Neuronal stem cell (in vitro differentiated cells): ENCODE data around the gene GABRB2.

Experiments
- DNase-seq: peaks from one replicate; pipeline ENCODE4 v3.0.0-alpha.2; 2013; ENCODE audit warnings: low spot score
- H2AFZ ChIP-seq: one replicate; pipeline ENCODE4 v1.6.1; 2013; ENCODE audit warnings: mild to moderate bottlenecking, low read length, inconsistent platforms
- H2AK5ac ChIP-seq: 2 replicates; pipeline ENCODE4 v1.6.1; 2013; ENCODE audit warnings: low read depth, mild to moderate bottlenecking, inconsistent platforms, low read length, moderate library complexity, mixed read lengths
- H2BK120ac ChIP-seq: 2 replicates; pipeline ENCODE4 v1.6.1; 2013; ENCODE audit warnings: low read depth, mild to moderate bottlenecking, inconsistent platforms, low read length, moderate library complexity, mixed read lengths
- H2BK12ac ChIP-seq: one replicate; pipeline ENCODE4 v1.6.1; 2013; ENCODE audit warnings: low read length, inconsistent platforms
- H2BK15ac ChIP-seq: 2 replicates; pipeline ENCODE4 v1.6.1; 2013; ENCODE audit warnings: mild to moderate bottlenecking, low read length, inconsistent platforms, mixed read lengths
- H2BK5ac ChIP-seq: one replicate; pipeline ENCODE4 v1.6.1; 2013; ENCODE audit warnings: inconsistent platforms, mild to moderate bottlenecking, low read length, moderate library complexity
- H3K14ac ChIP-seq: one replicate; pipeline ENCODE4 v1.6.1; 2013; ENCODE audit warnings: low read length, inconsistent platforms
- H3K18ac ChIP-seq: 2 replicates; pipeline ENCODE4 v1.6.1; 2013; ENCODE audit warnings: low read length, inconsistent platforms
- H3K23ac ChIP-seq: 2 replicates; pipeline ENCODE4 v1.6.1; 2013; ENCODE audit warnings: low read depth, mild to moderate bottlenecking, mixed read lengths, low read length, inconsistent platforms; ENCODE audit not compliant: poor library complexity
- H3K27ac ChIP-seq: replicated peaks from 3 replicates; pipeline ENCODE4 v1.5.1; 2013; ENCODE audit warnings: low read length, inconsistent platforms
- H3K27me3 ChIP-seq, 3 experiments: 2 replicates each; pipeline ENCODE4 v1.6.1; 2013; ENCODE audit warnings: low read length in 3 of 3, mild to moderate bottlenecking in 2 of 3, inconsistent platforms in 1 of 3, low read depth in 1 of 3, mixed read lengths in 1 of 3, moderate library complexity in 1 of 3; ENCODE audit not compliant: control insufficient read depth in 3 of 3, insufficient read depth in 3 of 3
- H3K36me3 ChIP-seq, 2 donors: replicated peaks in 1 of 2; 2 replicates each; pipeline ENCODE4 v1.6.1; 2013; ENCODE audit warnings: low read length in 2 of 2; ENCODE audit not compliant: control insufficient read depth in 2 of 2, insufficient read depth in 2 of 2
- H3K4ac ChIP-seq: 2 replicates; pipeline ENCODE4 v1.6.1; 2013; ENCODE audit warnings: inconsistent platforms, mild to moderate bottlenecking, low read length, moderate library complexity
- H3K4me1 ChIP-seq, 2 donors: 1 replicate in 1 of 2; 2 replicates in 1 of 2; pipeline ENCODE4 v1.6.1; 2013; ENCODE audit warnings: low read length in 2 of 2, low read depth in 1 of 2; ENCODE audit not compliant: control insufficient read depth in 2 of 2, insufficient read depth in 1 of 2
- H3K4me2 ChIP-seq: one replicate; pipeline ENCODE4 v1.6.1; 2013; ENCODE audit warnings: mild to moderate bottlenecking, low read length, inconsistent platforms; ENCODE audit not compliant: insufficient read depth, poor library complexity, severe bottlenecking
- H3K4me3 ChIP-seq, 2 donors: 2 replicates each; pipeline ENCODE4 v1.5.1; 2013; ENCODE audit warnings: low read length in 2 of 2, mild to moderate bottlenecking in 2 of 2, inconsistent platforms in 1 of 2, moderate library complexity in 1 of 2
- H3K79me1 ChIP-seq: one replicate; pipeline ENCODE4 v1.6.1; 2013; ENCODE audit warnings: low read depth, mild to moderate bottlenecking, inconsistent platforms, low read length, moderate library complexity
- H3K9ac ChIP-seq: one replicate; pipeline ENCODE4 v1.6.1; 2013; ENCODE audit warnings: mild to moderate bottlenecking, low read depth, low read length, inconsistent platforms; ENCODE audit not compliant: poor library complexity
- H3K9me3 ChIP-seq, 2 donors: replicated peaks in 1 of 2; 2 replicates each; pipeline versions ENCODE3 to v1.6.1; 2013; ENCODE audit warnings: low read length in 2 of 2, mild to moderate bottlenecking in 2 of 2, inconsistent platforms in 1 of 2, low read depth in 1 of 2, mixed read lengths in 1 of 2, moderate library complexity in 1 of 2; ENCODE audit not compliant: control insufficient read depth in 2 of 2, insufficient read depth in 1 of 2
- H4K8ac ChIP-seq: one replicate; pipeline ENCODE4 v1.6.1; 2013; ENCODE audit warnings: low read depth, mild to moderate bottlenecking, inconsistent platforms, low read length, moderate library complexity
- H4K91ac ChIP-seq: one replicate; pipeline ENCODE4 v1.6.1; 2013; ENCODE audit warnings: low read length, low read depth, mild to moderate bottlenecking, inconsistent platforms; ENCODE audit not compliant: poor library complexity
- WGBS, 2 donors: extraction: QIAGEN DNeasy Blood & Tissue Kit; methylation state at CpG; one replicate each; pipeline ENCODE4 v1.1.7; 2013; ENCODE audit warnings: missing lambda C conversion rate in 2 of 2, mixed read lengths in 1 of 2; ENCODE audit not compliant: insufficient read length in 2 of 2, insufficient replicate concordance in 1 of 2; ENCODE audit errors: extremely low coverage in 2 of 2; 5-methylcytosine and 5-hydroxymethylcytosine counted together

GABRB2 gene

GRCh38 chr5:161400583-161400982, 145.9 kb downstream of the GABRB2 start:
- no peak overlapping the region for H4K91ac ChIP-seq
- H2BK5ac ChIP-seq, result no peak overlapping the region
- H4K8ac ChIP-seq, result no peak overlapping the region
- no CpG with 5 or more reads among the region's 4 CpGs for WGBS, 2 donors
- no peaks in the 10 kb centered on the region for H3K36me3 ChIP-seq
- H3K14ac ChIP-seq, result no peak overlapping the region
- no peak overlapping the region for H2BK15ac ChIP-seq
- H3K4ac ChIP-seq, result no peak overlapping the region
- H3K9ac ChIP-seq, result no peak overlapping the region
- no peak overlapping the region for H3K27ac ChIP-seq
- no peaks in the 10 kb centered on the region for H3K9me3 ChIP-seq
- no peak overlapping the region for H3K4me2 ChIP-seq
- H3K4me1 ChIP-seq, result no peaks in the 10 kb centered on the region
- peaks cover 0 to 16% (median 0%) of the 10 kb centered on the region in 3 experiments for H3K27me3 ChIP-seq
- no peak overlapping the region for H3K23ac ChIP-seq
- no peak for DNase-seq
- no peak overlapping the region for H2AFZ ChIP-seq
- H2AK5ac ChIP-seq, result no peak overlapping the region
- H3K79me1 ChIP-seq, result no peaks in the 10 kb centered on the region
- H2BK120ac ChIP-seq, result no peak overlapping the region
- no peak overlapping the region for H3K18ac ChIP-seq
- no peak overlapping the region for H2BK12ac ChIP-seq
- H3K4me3 ChIP-seq, result no peak overlapping the region

DNA sequence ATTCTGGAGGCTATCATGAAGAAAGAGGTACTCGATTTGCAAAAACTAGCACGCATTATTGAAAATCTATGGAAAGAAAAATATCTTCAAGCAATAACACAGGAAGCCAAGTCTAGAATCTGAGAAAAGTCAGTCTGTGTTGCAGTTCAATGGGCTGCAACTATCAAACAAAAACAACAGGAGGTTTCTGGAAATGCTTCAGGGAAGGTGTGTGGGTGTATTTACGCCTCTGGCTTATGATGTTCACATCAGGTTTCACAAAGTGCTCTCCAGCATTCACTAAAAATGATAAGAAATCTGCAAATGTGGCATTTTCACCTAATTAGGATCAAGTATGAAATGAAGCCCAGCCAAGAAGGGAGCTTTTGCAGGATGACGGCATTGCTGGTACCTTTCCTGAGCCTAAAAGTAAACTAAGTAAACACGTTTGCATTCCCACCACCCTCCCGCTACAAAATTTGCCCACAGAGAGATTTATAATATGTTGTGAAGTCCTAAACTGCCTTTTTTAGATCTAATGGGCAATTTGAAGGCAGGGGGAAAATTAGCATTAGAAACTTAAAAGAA, 146.4 kb downstream of the GABRB2 start:
- no CpG with 5 or more reads among the region's 6 CpGs for WGBS, 2 donors
- Histone ChIP-seq H2BK12ac (no peak overlapping the region), H3K27me3 (peaks cover 0 to 16% (median 0%) of the 10 kb centered on the region in 3 experiments)

DNA sequence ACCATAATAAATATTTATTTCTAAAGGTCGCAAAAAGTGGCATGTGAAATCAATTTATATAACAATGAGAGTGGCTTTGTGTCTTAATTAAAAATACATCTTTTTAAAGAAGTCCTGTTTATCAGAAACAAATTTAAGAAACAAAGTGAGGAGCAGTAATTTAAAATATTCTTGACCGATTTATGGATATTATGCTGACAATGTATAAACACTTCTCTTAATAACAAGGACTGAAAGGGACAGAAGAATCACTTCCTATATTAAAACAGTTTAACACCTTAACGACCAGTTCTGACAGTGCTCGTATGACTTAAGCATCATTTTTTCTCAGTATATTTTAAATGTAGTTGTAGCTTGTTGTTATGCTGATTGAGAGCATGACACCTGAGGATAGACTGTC, 149.1 kb downstream of the GABRB2 start:
- H3K23ac ChIP-seq, result no peak overlapping the region
- no peak overlapping the region for H3K27ac ChIP-seq
- H4K8ac ChIP-seq, result no peak overlapping the region
- no peak overlapping the region for H3K9ac ChIP-seq
- H3K4ac ChIP-seq, result no peak overlapping the region
- no peaks in the 10 kb centered on the region for H3K9me3 ChIP-seq
- no peak overlapping the region for H3K14ac ChIP-seq
- no peak overlapping the region for H2BK12ac ChIP-seq
- H2BK5ac ChIP-seq, result no peak overlapping the region
- no CpG with 5 or more reads among the region's 4 CpGs for WGBS, 2 donors
- no peak overlapping the region for H2BK120ac ChIP-seq
- no peak overlapping the region for H3K18ac ChIP-seq
- no peaks in the 10 kb centered on the region for H3K79me1 ChIP-seq
- peaks cover 0 to 12% (median 0%) of the 10 kb centered on the region in 3 experiments for H3K27me3 ChIP-seq
- no peak overlapping the region for H2AFZ ChIP-seq
- no peak for DNase-seq
- no peak overlapping the region for H2BK15ac ChIP-seq
- no peaks in the 10 kb centered on the region for H3K36me3 ChIP-seq
- H4K91ac ChIP-seq, result no peak overlapping the region
- no peaks in the 10 kb centered on the region for H3K4me1 ChIP-seq
- H3K4me2 ChIP-seq, result no peak overlapping the region
- no peak overlapping the region for H3K4me3 ChIP-seq
- no peak overlapping the region for H2AK5ac ChIP-seq

More for the DNA sequence above, 146.4 kb downstream of the GABRB2 start:
- H2AK5ac ChIP-seq, result no peak overlapping the region
- H3K14ac ChIP-seq, result no peak overlapping the region
- no peak overlapping the region for H3K4me2 ChIP-seq
- no peak overlapping the region for H4K91ac ChIP-seq
- no peak overlapping the region for H3K4me3 ChIP-seq
- no peaks in the 10 kb centered on the region for H3K36me3 ChIP-seq
- no peaks in the 10 kb centered on the region for H3K4me1 ChIP-seq
- no peak overlapping the region for H2BK120ac ChIP-seq
- H3K9me3 ChIP-seq, result no peaks in the 10 kb centered on the region
- H3K23ac ChIP-seq, result no peak overlapping the region
- H3K4ac ChIP-seq, result no peak overlapping the region
- H3K79me1 ChIP-seq, result no peaks in the 10 kb centered on the region
- no peak for DNase-seq
- no peak overlapping the region for H3K9ac ChIP-seq
- H2BK5ac ChIP-seq, result no peak overlapping the region
- H3K27ac ChIP-seq, result no peak overlapping the region
- H4K8ac ChIP-seq, result no peak overlapping the region
- no peak overlapping the region for H3K18ac ChIP-seq
- no peak overlapping the region for H2BK15ac ChIP-seq
- no peak overlapping the region for H2AFZ ChIP-seq

DNA sequence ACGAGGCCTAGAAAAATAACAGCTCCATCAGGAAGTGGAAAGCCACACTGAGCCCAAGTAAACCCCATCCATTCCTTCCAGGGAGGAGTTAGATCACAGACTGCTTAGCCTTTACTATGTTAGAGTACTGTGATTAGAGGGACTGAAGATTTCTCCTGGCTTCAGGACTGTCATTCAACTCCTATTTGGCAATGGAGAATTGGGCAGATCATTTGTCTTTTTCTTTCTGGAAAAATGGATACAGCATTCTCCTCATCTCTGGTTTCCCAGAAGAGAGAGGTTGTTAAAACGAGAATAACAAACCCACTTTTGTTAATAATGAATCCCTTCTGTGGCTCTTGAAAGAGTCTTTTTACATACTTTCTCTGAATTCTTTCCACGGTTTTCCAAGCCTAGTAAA, 150.4 kb downstream of the GABRB2 start:
- H3K14ac ChIP-seq, result no peak overlapping the region
- H3K36me3 ChIP-seq, result no peaks in the 10 kb centered on the region
- H3K4me2 ChIP-seq, result no peak overlapping the region
- no peak overlapping the region for H2AK5ac ChIP-seq
- no peak overlapping the region for H4K91ac ChIP-seq
- H3K4me3 ChIP-seq, result no peak overlapping the region
- H3K9me3 ChIP-seq, result no peaks in the 10 kb centered on the region
- no CpG with 5 or more reads among the region's 3 CpGs for WGBS, 2 donors
- H3K4me1 ChIP-seq, result peaks cover 0 to 2% of the 10 kb centered on the region in 2 donors
- no peak overlapping the region for H2BK120ac ChIP-seq
- H3K27ac ChIP-seq, result no peak overlapping the region
- H2BK15ac ChIP-seq, result no peak overlapping the region
- no peak overlapping the region for H4K8ac ChIP-seq
- H3K4ac ChIP-seq, result no peak overlapping the region
- no peak overlapping the region for H3K23ac ChIP-seq
- H2BK12ac ChIP-seq, result no peak overlapping the region
- DNase-seq, result no peak
- no peak overlapping the region for H2BK5ac ChIP-seq
- H3K27me3 ChIP-seq, result peaks cover 0 to 12% (median 0%) of the 10 kb centered on the region in 3 experiments
- no peak overlapping the region for H3K18ac ChIP-seq
- H2AFZ ChIP-seq, result no peak overlapping the region
- no peak overlapping the region for H3K9ac ChIP-seq
- no peaks in the 10 kb centered on the region for H3K79me1 ChIP-seq
